M059J (cell line): ENCODE results near the gene EPHB2. TPM values are rescaled to one million over a fixed set of nuclear protein-coding genes. Genes with fewer than 3 reads are reported as not detected.

Experiments used
- DNase-seq: peaks from one replicate; pipeline ENCODE4 v3.0.0-alpha.2; 2012; ENCODE audit warnings: low read depth
- total RNA-seq: library from RNA; depleted of rRNA; stranded (reverse); fragments of >200 nt; shearing (Covaris generic); gene quantifications from 2 replicates; pipeline ENCODE4 v1.2.3, GENCODE V29; 2014

EPHB2 gene
- total RNA-seq, 1 experiment from 2014 or later, result 26.7 TPM

DNA sequence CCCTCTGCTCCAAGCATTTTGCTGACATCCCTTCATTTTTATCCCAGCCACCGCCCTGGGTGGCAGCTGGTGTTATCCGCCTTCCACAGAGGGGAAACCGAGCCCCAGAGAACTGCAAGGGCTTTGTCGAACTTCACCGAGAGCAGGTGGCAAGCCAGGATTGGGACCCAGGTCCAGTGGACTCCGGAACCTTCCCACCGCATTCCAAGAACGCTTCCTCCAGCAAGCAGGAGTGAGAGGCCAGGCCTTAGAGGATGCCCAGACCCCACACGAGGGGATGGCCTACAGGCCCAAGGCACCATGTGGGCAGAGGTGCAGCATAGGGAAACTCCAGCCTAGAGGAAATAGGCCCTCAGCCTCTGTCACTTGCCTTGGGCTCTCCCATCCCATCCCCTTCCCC is 90.7 kb downstream of the EPHB2 start:
- DNase-seq, result no peak

DNA sequence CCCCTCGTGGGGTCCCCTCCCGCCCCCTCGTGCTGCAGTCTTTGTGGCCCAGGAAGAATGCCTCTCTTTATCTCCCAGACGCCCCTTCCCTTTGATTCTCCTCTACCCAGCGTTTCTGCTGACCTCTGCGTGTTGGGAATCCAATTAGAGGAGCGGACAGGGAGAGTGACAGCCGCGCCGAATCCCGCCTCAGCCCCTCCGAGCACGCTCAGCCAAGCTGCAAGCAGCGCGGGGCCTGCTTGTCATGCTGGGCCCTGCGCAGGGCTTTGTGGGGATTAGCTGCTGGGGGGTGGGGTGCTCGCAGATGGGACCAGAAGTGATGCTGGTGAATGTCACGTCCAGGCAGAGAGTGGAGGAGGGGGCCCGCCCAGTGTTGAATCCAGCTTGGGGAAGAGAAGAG is 91.1 kb downstream of the EPHB2 start:
- no peak for DNase-seq

DNA sequence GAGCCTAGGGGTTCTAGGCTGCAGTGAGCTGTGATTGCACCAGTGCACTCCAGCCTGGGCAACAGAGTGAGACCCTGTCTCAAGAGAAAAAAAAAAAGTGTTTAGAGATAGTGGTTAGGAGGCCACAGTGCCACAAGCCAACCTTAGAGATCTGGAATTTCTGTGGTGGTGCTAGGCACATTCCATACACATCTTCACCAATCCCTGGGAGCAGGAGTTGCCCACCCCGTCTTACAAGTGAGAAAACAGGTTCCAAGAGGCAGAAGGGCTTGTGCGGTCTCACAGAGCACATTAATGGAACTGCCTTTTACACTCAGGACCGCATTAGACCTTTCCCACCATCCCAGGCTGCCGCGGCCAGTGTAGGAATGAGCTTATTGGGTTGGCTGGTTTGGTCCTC is 93.2 kb downstream of the EPHB2 start:
- peak; percentile 25 for DNase-seq

DNA sequence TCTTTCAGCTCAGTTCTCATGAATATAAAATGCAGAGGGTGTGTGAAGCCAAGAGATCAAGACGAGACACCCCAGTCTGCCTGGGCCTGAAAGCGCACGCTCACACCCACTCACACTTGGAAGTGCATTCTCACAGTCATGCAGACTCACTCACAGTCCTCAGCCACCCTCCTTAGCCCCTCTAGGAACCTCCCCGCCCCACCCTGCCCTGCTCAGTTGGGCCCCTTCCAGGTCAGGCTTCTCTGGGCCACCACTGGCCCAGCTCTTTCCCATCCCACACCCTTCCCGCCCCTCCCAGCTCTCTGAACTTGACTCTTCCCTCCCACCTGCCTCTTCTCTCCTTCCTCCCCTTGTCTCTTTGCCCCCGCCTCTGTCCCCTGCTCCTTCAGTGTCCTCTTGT is 93.8 kb downstream of the EPHB2 start:
- no peak for DNase-seq

GRCh38 chr1:22804969-22805671 is 94.5 kb downstream of the EPHB2 start:
- DNase-seq, result no peak

- no peak for DNase-seq
Measured at GRCh38 chr1:22805672-22806038, 95.0 kb downstream of the EPHB2 start.

GRCh38 chr1:22806584-22806983 is 95.9 kb downstream of the EPHB2 start:
- no peak for DNase-seq

- DNase-seq, result no peak
Measured at GRCh38 chr1:22807340-22807739, 96.7 kb downstream of the EPHB2 start.

- peak; percentile 87 for DNase-seq
Measured at GRCh38 chr1:22808186-22808675, 97.6 kb downstream of the EPHB2 start.

DNA sequence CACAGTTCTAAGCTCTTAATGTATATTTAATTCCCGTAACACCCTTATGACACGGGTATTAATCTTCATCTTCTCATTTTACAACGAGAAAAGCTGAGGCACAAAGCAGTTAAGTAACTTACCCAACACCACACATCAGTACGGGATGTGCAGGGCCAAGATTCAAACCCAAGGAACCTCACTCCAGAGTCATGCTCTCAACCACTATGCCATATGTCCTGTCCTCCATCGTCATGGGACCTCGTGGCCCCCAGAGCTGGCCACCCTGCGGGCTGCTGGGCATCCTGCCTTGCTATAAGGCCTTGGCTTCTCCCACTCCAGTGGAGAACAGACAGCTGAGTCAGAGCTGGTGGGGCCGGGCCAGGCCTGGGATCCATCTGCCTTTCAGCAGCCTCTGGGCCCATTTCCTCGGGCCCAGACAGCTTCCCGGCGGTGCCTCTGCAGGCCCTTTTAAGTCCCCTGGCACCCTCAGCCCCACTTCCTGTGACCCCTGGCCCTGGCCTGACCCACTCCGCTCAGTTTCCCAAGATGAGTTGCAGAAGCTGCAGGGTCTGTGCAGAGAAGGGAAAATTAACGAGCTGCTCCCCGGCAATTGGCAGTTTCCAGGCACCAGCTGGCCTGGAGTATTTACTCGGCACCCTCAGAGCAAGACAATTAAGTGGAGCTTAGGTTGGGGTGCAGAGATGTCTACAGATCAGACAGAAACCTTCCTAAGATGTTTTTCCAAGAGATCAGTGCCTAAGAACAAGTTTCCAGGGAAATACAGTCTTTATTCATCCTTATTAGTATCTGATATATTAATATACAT is 98.2 kb downstream of the EPHB2 start:
- DNase-seq, result peak; percentile 79

- DNase-seq, result no peak
Measured at GRCh38 chr1:22809783-22810182, 99.1 kb downstream of the EPHB2 start.

DNA sequence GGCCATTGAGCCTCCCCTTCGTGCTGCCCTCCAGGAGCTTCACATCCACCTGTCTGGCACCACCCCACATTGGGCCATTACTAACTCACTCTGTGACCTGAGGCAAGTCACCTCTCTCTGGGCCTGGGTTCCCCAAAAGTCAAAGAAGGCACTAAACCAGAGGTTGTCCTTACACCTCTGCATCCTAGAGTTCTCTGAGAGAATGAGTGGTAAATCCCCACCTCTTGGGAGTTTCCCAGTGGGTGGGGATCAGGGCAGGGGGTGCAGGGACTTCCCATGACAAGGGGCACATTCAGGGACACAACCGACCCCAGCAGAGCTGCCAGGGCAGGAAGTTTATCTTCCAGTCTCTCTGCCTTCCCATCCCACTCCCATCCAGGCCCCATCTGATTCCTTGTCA is 99.7 kb downstream of the EPHB2 start:
- no peak for DNase-seq

GRCh38 chr1:22812092-22812880 is 101.6 kb downstream of the EPHB2 start:
- no peak for DNase-seq

DNA sequence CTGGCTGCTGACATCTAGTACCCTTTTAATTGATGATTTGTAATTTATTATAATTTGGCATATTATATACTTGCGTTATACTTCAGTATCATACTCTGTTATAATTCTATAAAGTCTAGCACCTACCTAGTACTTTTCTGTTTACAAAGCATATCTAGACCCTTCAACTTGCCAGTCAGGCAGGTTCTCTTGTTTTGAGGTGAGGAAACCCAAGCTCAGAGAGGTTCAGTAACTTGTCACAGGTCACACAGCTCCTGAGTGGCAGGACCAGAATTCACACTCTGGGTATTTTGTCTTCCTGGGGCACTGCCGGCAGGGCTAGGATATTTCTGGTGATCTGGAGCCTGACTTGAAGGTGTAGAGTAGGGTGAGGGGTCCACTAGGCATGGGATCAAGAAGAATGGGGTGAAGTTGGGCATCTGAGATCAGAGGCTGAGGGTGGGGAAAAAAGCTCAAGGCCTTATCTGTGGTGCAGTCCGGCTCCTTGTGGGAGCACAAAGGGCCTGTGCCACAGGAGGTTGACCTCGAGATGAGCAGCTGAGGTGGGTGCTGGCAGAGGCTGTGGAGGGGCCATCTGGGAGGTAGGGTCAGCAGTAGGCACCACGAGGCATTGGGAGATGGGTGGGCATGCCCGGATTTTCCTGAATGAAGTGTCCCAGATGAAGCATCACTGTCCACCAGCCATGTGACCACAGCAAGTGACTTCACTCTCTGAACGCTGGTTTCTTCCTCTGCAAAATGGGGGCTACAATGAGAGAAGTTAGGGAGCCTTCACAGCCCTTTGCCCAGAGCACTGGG is 102.6 kb downstream of the EPHB2 start:
- no peak for DNase-seq

DNA sequence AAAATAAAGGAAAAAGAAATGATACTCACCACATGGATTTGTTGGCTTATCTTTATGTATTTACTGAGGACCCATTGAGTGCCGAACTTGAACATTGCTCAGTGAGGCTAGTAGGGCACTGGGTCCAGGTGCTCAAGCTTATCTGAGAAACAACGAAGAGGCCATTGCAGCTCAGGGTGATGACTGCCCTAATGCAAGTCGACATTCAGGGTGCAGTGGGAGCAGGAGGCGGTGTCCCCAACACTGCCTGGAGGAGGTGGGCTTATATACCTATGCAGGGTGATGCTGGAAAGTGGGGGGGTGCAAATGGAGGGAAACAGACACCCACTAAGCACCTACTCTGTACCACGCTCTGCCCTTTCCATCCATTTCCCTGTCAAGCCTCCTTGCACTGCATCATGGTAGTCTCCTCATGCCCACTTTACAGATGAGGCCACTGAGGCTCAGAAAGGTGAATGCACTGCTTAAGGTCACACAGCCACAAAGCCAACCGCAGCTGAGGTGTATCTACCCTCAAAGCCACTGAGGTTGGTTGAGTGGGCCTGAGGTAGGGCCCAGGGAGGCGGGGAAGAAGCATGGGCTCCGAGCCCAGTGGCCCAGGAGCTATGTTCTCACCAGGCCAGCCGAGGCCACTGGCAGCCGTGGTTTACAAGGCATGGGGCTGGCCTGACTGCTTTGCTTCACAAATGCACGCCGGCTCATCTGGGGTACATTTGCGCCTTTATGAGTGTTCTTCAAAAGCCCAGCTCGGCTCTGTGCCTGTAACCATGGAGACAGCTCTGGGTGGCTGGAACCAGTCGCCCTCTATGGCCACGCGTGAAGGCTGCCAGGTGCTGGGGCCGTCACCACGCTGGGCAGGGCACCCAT is 103.8 kb downstream of the EPHB2 start:
- peak; percentile 45 for DNase-seq

- DNase-seq, result no peak
Measured at GRCh38 chr1:22815043-22815365, 104.4 kb downstream of the EPHB2 start.

- no peak for DNase-seq
Measured at GRCh38 chr1:22815421-22816066, 104.9 kb downstream of the EPHB2 start.

DNA sequence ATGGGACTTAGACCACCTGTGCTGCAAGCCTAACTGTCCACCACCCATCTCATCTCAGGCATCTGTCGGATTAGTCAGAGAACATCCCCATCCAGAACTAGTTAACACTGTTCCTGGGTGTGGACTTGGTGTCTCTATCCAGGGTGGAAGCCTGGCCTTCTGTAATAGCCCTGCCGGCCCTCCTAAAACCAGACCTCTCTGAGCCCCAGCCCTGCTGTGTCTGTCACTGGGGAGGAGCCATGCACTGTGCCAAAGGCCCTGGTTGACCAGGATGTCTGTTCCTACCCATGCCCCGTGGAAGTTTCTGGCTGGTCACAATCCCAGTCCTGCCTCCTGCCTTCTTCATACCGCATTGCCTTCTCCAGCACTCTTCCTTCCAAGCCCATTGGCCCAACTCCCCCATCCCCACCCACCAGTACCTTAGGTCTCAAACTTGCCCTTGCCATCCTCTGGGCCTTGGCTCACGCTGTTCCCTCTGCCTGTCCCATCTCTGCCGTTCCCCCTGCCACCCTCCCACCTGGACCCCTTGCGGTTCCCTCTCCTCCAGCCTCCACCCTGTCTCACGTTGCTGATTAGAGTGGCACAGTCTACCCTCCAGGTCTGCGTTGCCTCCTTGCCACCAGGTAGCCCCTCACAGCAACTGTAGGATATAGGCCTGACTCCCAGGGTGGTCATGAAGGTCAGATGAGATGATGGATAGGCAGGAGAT is 105.6 kb downstream of the EPHB2 start:
- DNase-seq, result no peak

GRCh38 chr1:22816803-22817202 is 106.2 kb downstream of the EPHB2 start:
- DNase-seq, result no peak

GRCh38 chr1:22817462-22817861 is 106.8 kb downstream of the EPHB2 start:
- DNase-seq, result no peak
